Measurements from ENCODE around the gene TPM3.
"Not testable (repeated sequence)": the region's sequence is repeated elsewhere in the genome, so short reads cannot be mapped to it uniquely, and the experiment has no call there.

The TPM3 gene

GRCh38 chr1:154154053-154154452 is 37.8 kb downstream of the TPM3 start:
- no peak for TF ChIP-seq CTCF (IDR thresholded peaks at IDR 0.05; ENCODE audit: extremely low read depth, missing control alignments)
- no peak for DNase-seq (ENCODE audit: low spot score)

GRCh38 chr1:154151311-154151710 is 40.6 kb downstream of the TPM3 start:
- no peak for TF ChIP-seq CTCF (IDR thresholded peaks at IDR 0.05; ENCODE audit: extremely low read depth, missing control alignments)
- no peak for DNase-seq (ENCODE audit: low spot score)

DNA sequence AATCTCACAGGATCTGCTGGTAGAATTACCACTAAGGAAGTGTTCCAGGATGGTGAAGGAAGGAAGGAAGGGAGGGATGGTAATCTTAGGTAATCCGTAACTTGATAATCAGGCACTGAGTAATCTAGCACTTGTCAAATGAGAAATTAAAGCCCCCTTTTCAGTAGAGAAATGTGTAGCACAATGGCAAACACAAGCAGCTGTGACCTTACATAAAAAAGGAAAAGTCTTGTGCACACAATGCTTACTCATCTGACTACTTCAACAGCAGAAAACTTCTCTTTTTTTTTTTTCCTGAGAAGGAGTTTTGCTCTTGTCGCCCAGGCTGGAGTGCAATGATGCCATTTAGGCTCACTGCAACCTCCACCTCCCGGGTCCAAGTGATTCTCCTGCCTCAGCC is 43.1 kb downstream of the TPM3 start:
- peak; percentile 45 for DNase-seq (ENCODE audit: low spot score)
- no peak for TF ChIP-seq CTCF (IDR thresholded peaks at IDR 0.05; ENCODE audit: extremely low read depth, missing control alignments)

DNA sequence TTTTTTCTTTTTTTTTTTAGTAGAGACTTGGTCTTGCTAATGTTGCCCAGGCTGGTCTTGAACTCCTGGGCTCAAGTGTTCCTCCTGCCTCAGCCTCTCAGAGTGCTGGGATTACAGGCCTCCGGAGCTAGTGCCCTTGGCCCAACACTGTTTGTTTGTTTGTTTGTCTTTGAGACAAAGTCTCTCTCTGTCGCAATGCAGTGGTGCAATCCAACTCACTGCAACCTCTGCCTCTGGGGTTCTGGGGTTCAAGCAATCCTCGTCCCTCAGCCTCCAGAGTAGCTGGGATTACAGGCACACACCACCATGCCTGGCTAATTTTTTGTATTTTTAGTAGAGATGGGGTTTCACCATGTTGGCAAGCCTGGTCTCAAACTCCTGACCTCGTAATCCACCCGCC is 44.4 kb downstream of the TPM3 start:
- DNase-seq (ENCODE audit: low spot score) = not testable (repeated sequence)

GRCh38 chr1:154145986-154146385 is 45.9 kb downstream of the TPM3 start:
- no peak for TF ChIP-seq CTCF (IDR thresholded peaks at IDR 0.05; ENCODE audit: extremely low read depth, missing control alignments)
- DNase-seq (ENCODE audit: low spot score) = no peak

GRCh38 chr1:154142358-154142757 is 49.5 kb downstream of the TPM3 start:
- TF ChIP-seq CTCF (IDR thresholded peaks at IDR 0.05; ENCODE audit: extremely low read depth, missing control alignments) = no peak
- no peak for DNase-seq (ENCODE audit: low spot score)

DNA sequence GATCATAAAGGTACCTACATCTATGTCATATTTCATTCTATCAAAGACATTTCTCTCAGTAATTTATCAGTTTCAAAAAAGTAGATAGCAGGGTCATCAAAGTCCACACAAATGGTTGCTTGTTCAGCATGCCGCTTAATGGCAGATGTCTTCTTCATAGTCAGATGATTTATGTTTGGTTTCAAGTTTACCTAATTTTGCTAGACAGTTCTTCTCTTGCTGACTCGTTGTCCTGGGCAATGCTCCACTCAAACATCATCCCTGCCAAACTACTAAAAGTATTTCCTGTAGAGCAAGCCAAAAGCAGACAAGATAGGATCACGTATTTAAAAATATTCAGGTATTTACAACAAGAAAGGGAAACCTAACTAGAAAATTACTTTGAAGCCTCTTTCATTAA is 50.7 kb downstream of the TPM3 start:
- TF ChIP-seq CTCF (IDR thresholded peaks at IDR 0.05; ENCODE audit: extremely low read depth, missing control alignments) = no peak
- DNase-seq (ENCODE audit: low spot score) = no peak

DNA sequence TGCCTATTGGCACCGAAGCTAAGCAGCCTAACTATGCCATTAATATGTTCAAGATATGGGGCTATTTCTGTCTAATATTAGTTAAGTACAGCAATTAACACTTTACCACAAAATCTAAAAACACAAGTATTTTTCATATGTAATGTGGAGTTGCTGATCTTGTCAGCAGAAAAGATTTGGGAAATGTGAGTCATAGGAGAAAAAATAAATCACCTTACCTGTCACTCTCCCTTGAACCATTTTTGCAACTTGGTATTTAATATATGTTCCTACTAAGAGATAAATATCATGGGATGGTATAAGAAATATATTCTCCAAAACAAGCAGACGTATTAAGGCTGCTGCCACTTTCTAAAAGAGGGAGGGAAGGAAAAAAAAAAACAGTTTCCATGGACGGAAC is 54.0 kb downstream of the TPM3 start:
- DNase-seq (ENCODE audit: low spot score) = no peak
- no peak for TF ChIP-seq CTCF (IDR thresholded peaks at IDR 0.05; ENCODE audit: extremely low read depth, missing control alignments)

Measured in GM20000 (cell line).